ENCODE results near the gene NFRKB. TPM values are rescaled to one million over a fixed set of nuclear protein-coding genes. Genes with fewer than 3 reads are reported as not detected.
A peak's percentile ranks its signal among the peaks of the same experiment; 100 is the strongest.

The NFRKB gene
- polyA plus RNA-seq, 1 donor (not counting 4 experiments of a cell fraction or from before 2014, with no cell fraction given) = 14.4 TPM

- dilution Hi-C loops (cut with MboI; ENCODE audit: extremely low pct_ligation_motif_present, low sequenced_read_pairs) = no loop called here
- no peaks in the 10 kb centered on the region for H3K79me2 ChIP-seq (ENCODE audit: control insufficient read depth, insufficient read depth, low read length)
- no peak overlapping the region for H2AFZ ChIP-seq (ENCODE audit: control insufficient read depth, low read length)
- H3K9me1 ChIP-seq (ENCODE audit: control insufficient read depth, extremely low read depth, insufficient read depth, low read length) = no peaks in the 10 kb centered on the region
- no peaks in the 10 kb centered on the region for H3K27me3 ChIP-seq (ENCODE audit: control insufficient read depth, extremely low read depth, insufficient read depth, low read length)
- H4K20me1 ChIP-seq (ENCODE audit: control insufficient read depth, extremely low read depth, insufficient read depth, low read length) = no peaks in the 10 kb centered on the region
- no peak for DNase-seq (ENCODE audit: low read depth, low spot score)
- FAIRE-seq = no peak
- no peak overlapping the region for H3K4me3 ChIP-seq (ENCODE audit: control insufficient read depth in 2 of 3, extremely low read depth in 1 of 3, insufficient read depth in 2 of 3, low read depth in 1 of 3, low read length in 3 of 3)
- H3K9ac ChIP-seq (ENCODE audit: control insufficient read depth, extremely low read depth, insufficient read depth, low read length) = no peak overlapping the region
- no peak overlapping the region for H3K27ac ChIP-seq (ENCODE audit: control insufficient read depth, insufficient read depth, low read length)
- H3K36me3 ChIP-seq (ENCODE audit: control insufficient read depth in 2 of 2, extremely low read depth in 1 of 2, insufficient read depth in 2 of 2, low read length in 2 of 2) = peaks cover 27 to 31% of the 10 kb centered on the region in 2 experiments
- no peaks in the 10 kb centered on the region for H3K9me3 ChIP-seq (ENCODE audit: control insufficient read depth, low read depth, low read length)
- H3K4me2 ChIP-seq (ENCODE audit: control insufficient read depth, extremely low read depth, insufficient read depth, low read depth, low read length) = no peak overlapping the region
- TF ChIP-seq CTCF (optimal IDR thresholded peaks at IDR 0.05 in 1 of 3, IDR thresholded peaks at IDR 0.05 in 1 of 3, conservative IDR thresholded peaks at IDR 0.05 in 1 of 3; ENCODE audit: extremely low read depth in 1 of 3, insufficient read depth in 2 of 3, low read length in 3 of 3) = no peak
- no peak for TF ChIP-seq EZH2 (IDR thresholded peaks at IDR 0.05; ENCODE audit: low read length)
- peaks cover 19% of the 10 kb centered on the region for H3K4me1 ChIP-seq (ENCODE audit: control insufficient read depth, extremely low read depth, insufficient read depth, low read length)
Measured at GRCh38 chr11:129864811-129865210, 30.6 kb downstream of the NFRKB start.

- Histone ChIP-seq H3K4me3 (ENCODE audit: control insufficient read depth in 2 of 3, extremely low read depth in 1 of 3, insufficient read depth in 2 of 3, low read depth in 1 of 3, low read length in 3 of 3) (peak overlapping the region in 2 of 3 experiments; percentile 3 to 53), H2AFZ (ENCODE audit: control insufficient read depth, low read length) (peak overlapping the region; percentile 2), H4K20me1 (ENCODE audit: control insufficient read depth, extremely low read depth, insufficient read depth, low read length) (no peaks in the 10 kb centered on the region), H3K27me3 (ENCODE audit: control insufficient read depth, extremely low read depth, insufficient read depth, low read length) (no peaks in the 10 kb centered on the region), H3K79me2 (ENCODE audit: control insufficient read depth, insufficient read depth, low read length) (no peaks in the 10 kb centered on the region), H3K4me2 (ENCODE audit: control insufficient read depth, extremely low read depth, insufficient read depth, low read depth, low read length) (peak overlapping the region; percentile 76), H3K4me1 (ENCODE audit: control insufficient read depth, extremely low read depth, insufficient read depth, low read length) (peaks cover 19% of the 10 kb centered on the region), H3K9me1 (ENCODE audit: control insufficient read depth, extremely low read depth, insufficient read depth, low read length) (no peaks in the 10 kb centered on the region), H3K9ac (ENCODE audit: control insufficient read depth, extremely low read depth, insufficient read depth, low read length) (peak overlapping the region; percentile 66), H3K27ac (ENCODE audit: control insufficient read depth, insufficient read depth, low read length) (peak overlapping the region; percentile 73), H3K36me3 (ENCODE audit: control insufficient read depth in 2 of 2, extremely low read depth in 1 of 2, insufficient read depth in 2 of 2, low read length in 2 of 2) (peaks cover 19 to 40% of the 10 kb centered on the region in 2 experiments), H3K9me3 (ENCODE audit: control insufficient read depth, low read depth, low read length) (no peaks in the 10 kb centered on the region)
- TF ChIP-seq CTCF (optimal IDR thresholded peaks at IDR 0.05 in 1 of 3, IDR thresholded peaks at IDR 0.05 in 1 of 3, conservative IDR thresholded peaks at IDR 0.05 in 1 of 3; ENCODE audit: extremely low read depth in 1 of 3, insufficient read depth in 2 of 3, low read length in 3 of 3) (no peak), EZH2 (IDR thresholded peaks at IDR 0.05; ENCODE audit: low read length) (no peak)
- dilution Hi-C loops (cut with MboI; ENCODE audit: extremely low pct_ligation_motif_present, low sequenced_read_pairs) = no loop called here
- DNase-seq (ENCODE audit: low read depth, low spot score) (peak; percentile 95), FAIRE-seq (peak; percentile 96)
Measured at GRCh38 chr11:129861702-129862522, 33.5 kb downstream of the NFRKB start.
